CD14-positive monocyte (primary cell): ENCODE results near the gene CRABP2. TPM values are rescaled to one million over a fixed set of nuclear protein-coding genes. Genes with fewer than 3 reads are reported as not detected.

Experiments
- DNase-seq, 3 donors: peaks; one replicate each; pipeline ENCODE4 v3.0.0-alpha.2; 2011 to 2022
- H2AFZ ChIP-seq: 2 replicates; pipeline ENCODE4 v1.6.0; 2012; ENCODE audit warnings: mild to moderate bottlenecking, low read depth, low read length, inconsistent platforms; ENCODE audit not compliant: insufficient read depth, poor library complexity, severe bottlenecking
- H3K27ac ChIP-seq, 2 donors: 1 replicate in 1 of 2; 2 replicates in 1 of 2; pipeline ENCODE4 v1.5.1; 2012 to 2013; ENCODE audit warnings: low read length in 2 of 2, control low read depth in 1 of 2, inconsistent platforms in 1 of 2, low read depth in 1 of 2, mild to moderate bottlenecking in 1 of 2
- H3K27me3 ChIP-seq, 2 donors: one replicate each; pipeline versions ENCODE4 v1.6.0 to v1.6.1; 2011 to 2013; ENCODE audit warnings: low read length in 2 of 2; ENCODE audit not compliant: control insufficient read depth in 2 of 2, insufficient read depth in 2 of 2
- H3K36me3 ChIP-seq, 2 donors: replicated peaks in 1 of 2; 1 replicate in 1 of 2; 2 replicates in 1 of 2; pipeline versions ENCODE4 v1.5.1 to v1.6.1; 2012 to 2013; ENCODE audit warnings: low read length in 2 of 2, control low read depth in 1 of 2, inconsistent platforms in 1 of 2, mild to moderate bottlenecking in 1 of 2; ENCODE audit not compliant: insufficient read depth in 2 of 2, control insufficient read depth in 1 of 2
- H3K4me1 ChIP-seq, 2 donors: 1 replicate in 1 of 2; 2 replicates in 1 of 2; pipeline versions ENCODE4 v1.5.1 to v1.6.1; 2012 to 2013; ENCODE audit warnings: low read length in 2 of 2, control low read depth in 1 of 2, inconsistent platforms in 1 of 2, mild to moderate bottlenecking in 1 of 2, moderate library complexity in 1 of 2; ENCODE audit not compliant: insufficient read depth in 2 of 2, control insufficient read depth in 1 of 2
- H3K4me2 ChIP-seq: replicated peaks from 2 replicates; pipeline ENCODE3; 2012; ENCODE audit warnings: low read length, moderate library complexity, mild to moderate bottlenecking; ENCODE audit not compliant: poor library complexity, severe bottlenecking; ENCODE audit errors: extremely low read depth
- H3K4me3 ChIP-seq, 3 experiments: fragments of 200-600 bp in 1 of 3; sonication (generic) in 1 of 3; replicated peaks in 1 of 3; 1 replicate in 2 of 3; 2 replicates in 1 of 3; pipeline ENCODE4 v1.5.1; 2011 to 2013; ENCODE audit warnings: low read length in 3 of 3, mild to moderate bottlenecking in 3 of 3, control low read depth in 2 of 3, low read depth in 2 of 3, inconsistent platforms in 1 of 3, moderate library complexity in 1 of 3
- H3K79me2 ChIP-seq: 2 replicates; pipeline ENCODE4 v1.6.0; 2012; ENCODE audit warnings: mild to moderate bottlenecking, control low read depth, inconsistent platforms, low read length, moderate library complexity; ENCODE audit not compliant: insufficient read depth
- H3K9ac ChIP-seq: 2 replicates; pipeline ENCODE4 v1.6.0; 2017; ENCODE audit warnings: low read length, mild to moderate bottlenecking; ENCODE audit not compliant: insufficient read depth, poor library complexity, severe bottlenecking
- H3K9me3 ChIP-seq, 2 donors: replicated peaks in 1 of 2; 1 replicate in 1 of 2; 2 replicates in 1 of 2; pipeline versions ENCODE4 v1.5.1 to v1.6.1; 2012 to 2013; ENCODE audit warnings: low read length in 2 of 2, control low read depth in 1 of 2; ENCODE audit not compliant: control insufficient read depth in 1 of 2, insufficient read depth in 1 of 2
- H4K20me1 ChIP-seq: 2 replicates; pipeline ENCODE4 v1.6.0; 2012; ENCODE audit warnings: mild to moderate bottlenecking, low read length, control low read depth, moderate library complexity; ENCODE audit not compliant: insufficient read depth
- H3K27ac Mint-ChIP-seq, 7 donors: one replicate each; pipeline ENCODE4 v1.8.0; 2020; ENCODE audit warnings: mild to moderate bottlenecking in 7 of 7, mixed read lengths in 7 of 7, moderate library complexity in 6 of 7, inconsistent platforms in 2 of 7
- H3K27me3 Mint-ChIP-seq, 3 donors: one replicate each; pipeline ENCODE4 v1.8.0; 2021 to 2022; ENCODE audit warnings: low read depth in 3 of 3, mild to moderate bottlenecking in 3 of 3, mixed read lengths in 3 of 3, moderate library complexity in 3 of 3, inconsistent platforms in 1 of 3
- H3K36me3 Mint-ChIP-seq, 2 donors: one replicate each; pipeline ENCODE4 v1.8.0; 2020; ENCODE audit warnings: mixed read lengths in 2 of 2, inconsistent platforms in 1 of 2, mild to moderate bottlenecking in 1 of 2
- H3K4me1 Mint-ChIP-seq: one replicate; pipeline ENCODE4 v1.8.0; 2020; ENCODE audit warnings: mild to moderate bottlenecking, mixed read lengths
- H3K4me3 Mint-ChIP-seq, 2 donors: one replicate each; pipeline ENCODE4 v1.8.0; 2020; ENCODE audit warnings: mild to moderate bottlenecking in 2 of 2, mixed read lengths in 2 of 2, moderate library complexity in 1 of 2
- H3K9me3 Mint-ChIP-seq, 7 donors: one replicate each; pipeline ENCODE4 v1.8.0; 2020 to 2022; ENCODE audit warnings: mixed read lengths in 7 of 7, mild to moderate bottlenecking in 6 of 7, moderate library complexity in 6 of 7, inconsistent platforms in 2 of 7
- WGBS: methylation state at CpG from one replicate; pipeline ENCODE4 v1.1.5; 2013; ENCODE audit warnings: missing lambda C conversion rate; ENCODE audit not compliant: insufficient coverage; 5-methylcytosine and 5-hydroxymethylcytosine counted together
- intact Hi-C, 2 donors: fragments of 100-400 bp; cut with micrococcal nuclease; formaldehyde crosslinking; loops; one replicate each; pipeline versions ENCODE4 v1.15.0 to v1.15.1; 2023
- polyA plus RNA-seq, 3 donors: library from polyadenylated mRNA; depleted of rRNA in 1 of 3; unstranded in 2 of 3; stranded (reverse) in 1 of 3; fragments of 300-500 nt in 2 of 3; fragments of >200 nt in 1 of 3; fragmentation: Illumina TruSeq in 2 of 3; gene quantifications; 1 replicate in 2 of 3; 2 replicates in 1 of 3; pipeline ENCODE4 v1.2.3, GENCODE V29; 2012 to 2021
- TF ChIP-seq, protein P1 (sequence below): fragments of 200-600 bp; IDR thresholded peaks from one replicate; pipeline ENCODE4 v1.8.0; 2022; ENCODE audit warnings: antibody characterized with exemption, mild to moderate bottlenecking

CRABP2 gene
- polyA plus RNA-seq, 3 donors: 0.23 to 1.8 TPM; not detected in 1

DNA sequence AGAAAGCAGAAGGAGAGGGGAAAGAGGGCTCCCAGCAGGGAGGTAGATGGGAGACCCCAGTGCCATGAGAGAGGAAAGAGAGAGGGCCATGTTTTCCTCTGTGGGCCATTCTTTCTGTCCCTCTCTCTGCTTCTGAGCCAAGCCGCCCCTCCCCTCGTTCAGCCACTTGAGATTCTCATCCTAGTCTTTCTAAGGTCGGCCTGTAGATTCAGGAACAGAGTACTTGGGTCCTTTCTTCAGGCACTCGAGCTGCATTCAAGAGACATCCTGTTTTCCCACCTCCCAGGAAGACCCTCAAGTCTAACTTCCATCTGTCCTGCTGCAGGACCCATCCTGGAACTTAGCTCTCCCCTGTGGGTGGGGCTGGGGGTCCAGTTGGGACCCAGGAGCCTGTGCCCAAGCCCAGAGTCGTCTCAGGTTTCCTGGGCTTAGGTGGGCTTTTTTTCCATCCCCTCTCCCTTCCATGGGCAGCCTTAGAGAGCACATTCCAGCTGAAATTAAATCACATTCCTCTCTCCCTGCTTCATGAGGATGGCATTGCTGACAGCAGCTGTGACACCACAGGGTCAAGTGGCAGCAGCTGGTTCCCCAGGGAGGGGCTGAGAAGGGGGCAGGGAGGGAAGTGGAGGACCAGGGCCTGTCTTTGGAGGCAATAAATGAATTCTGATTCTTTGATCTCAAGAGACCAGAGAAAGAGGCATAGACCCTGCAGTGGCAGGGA is 41.2 kb downstream of the CRABP2 start:
- Histone ChIP-seq H3K27ac (no peak overlapping the region), H3K27me3 (peaks cover 0 to 7% of the 10 kb centered on the region in 2 donors), H3K36me3 (no peaks in the 10 kb centered on the region), H3K4me3 (peak overlapping the region in 1 of 3 experiments; percentile 40), H3K9me3 (no peaks in the 10 kb centered on the region), H3K4me2 (peak overlapping the region; percentile 48), H3K79me2 (no peaks in the 10 kb centered on the region), H4K20me1 (no peaks in the 10 kb centered on the region), H2AFZ (no peak overlapping the region), H3K4me1 (peaks cover 62 to 72% of the 10 kb centered on the region in 2 donors), H3K9ac (no peak overlapping the region)
- Mint-ChIP-seq H3K4me1 (peaks cover 63% of the 10 kb centered on the region), H3K36me3 (no peaks in the 10 kb centered on the region), H3K27ac (peak overlapping the region in 1 of 7 donors; percentile 8), H3K4me3 (peak overlapping the region in 1 of 2 donors; percentile 79), H3K9me3 (peaks cover 0 to 1% (median 0%) of the 10 kb centered on the region in 7 donors), H3K27me3 (peaks cover 17 to 36% (median 21%) of the 10 kb centered on the region in 3 donors)
- TF ChIP-seq, protein P1, sequence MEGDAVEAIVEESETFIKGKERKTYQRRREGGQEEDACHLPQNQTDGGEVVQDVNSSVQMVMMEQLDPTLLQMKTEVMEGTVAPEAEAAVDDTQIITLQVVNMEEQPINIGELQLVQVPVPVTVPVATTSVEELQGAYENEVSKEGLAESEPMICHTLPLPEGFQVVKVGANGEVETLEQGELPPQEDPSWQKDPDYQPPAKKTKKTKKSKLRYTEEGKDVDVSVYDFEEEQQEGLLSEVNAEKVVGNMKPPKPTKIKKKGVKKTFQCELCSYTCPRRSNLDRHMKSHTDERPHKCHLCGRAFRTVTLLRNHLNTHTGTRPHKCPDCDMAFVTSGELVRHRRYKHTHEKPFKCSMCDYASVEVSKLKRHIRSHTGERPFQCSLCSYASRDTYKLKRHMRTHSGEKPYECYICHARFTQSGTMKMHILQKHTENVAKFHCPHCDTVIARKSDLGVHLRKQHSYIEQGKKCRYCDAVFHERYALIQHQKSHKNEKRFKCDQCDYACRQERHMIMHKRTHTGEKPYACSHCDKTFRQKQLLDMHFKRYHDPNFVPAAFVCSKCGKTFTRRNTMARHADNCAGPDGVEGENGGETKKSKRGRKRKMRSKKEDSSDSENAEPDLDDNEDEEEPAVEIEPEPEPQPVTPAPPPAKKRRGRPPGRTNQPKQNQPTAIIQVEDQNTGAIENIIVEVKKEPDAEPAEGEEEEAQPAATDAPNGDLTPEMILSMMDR: no peak
- no peak for DNase-seq
- WGBS: no CpG with 5 or more reads among the region's 5 CpGs
- intact Hi-C loops: loop anchor here in 1 of 2 donors (5.0 kb wide), 1 partner anchor 63 kb away; the partner anchor contains the start of genes ISG20L2 and METTL25B

DNA sequence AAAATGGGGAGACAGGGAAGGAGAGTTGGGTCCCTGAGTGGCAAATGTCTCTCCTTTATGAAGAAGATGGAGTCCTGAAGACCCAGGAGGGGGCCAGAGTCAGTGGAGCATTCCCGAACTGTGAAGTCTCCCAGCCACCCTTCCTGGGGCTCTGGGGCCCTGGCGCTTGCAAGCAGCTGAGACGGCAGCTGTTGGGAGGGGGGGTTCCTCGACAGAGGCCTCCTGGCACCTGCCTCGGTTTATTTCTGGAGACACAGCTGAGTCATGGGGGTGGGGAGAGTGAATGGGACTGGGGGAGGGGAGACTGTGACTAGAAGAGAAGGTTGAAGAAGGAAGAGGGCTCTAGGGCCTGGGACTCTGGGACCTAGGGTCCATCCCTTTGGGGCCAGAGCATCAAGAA is 42.2 kb downstream of the CRABP2 start:
- Histone ChIP-seq H3K4me2 (no peak overlapping the region), H3K27ac (no peak overlapping the region), H3K79me2 (no peaks in the 10 kb centered on the region), H4K20me1 (no peaks in the 10 kb centered on the region), H3K36me3 (no peaks in the 10 kb centered on the region), H3K9me3 (no peaks in the 10 kb centered on the region), H3K4me3 (no peak overlapping the region), H3K27me3 (peaks cover 0 to 14% of the 10 kb centered on the region in 2 donors), H3K4me1 (peaks cover 62 to 76% of the 10 kb centered on the region in 2 donors), H3K9ac (no peak overlapping the region), H2AFZ (no peak overlapping the region)
- intact Hi-C loops: loop anchor here in 1 of 2 donors (5.0 kb wide), 1 partner anchor 64 kb away; the partner anchor contains the start of genes ISG20L2 and METTL25B
- H3K36me3 Mint-ChIP-seq: no peaks in the 10 kb centered on the region
- WGBS: 30% methylated on average over 5 of the region's 5 CpGs
- TF ChIP-seq, protein P1: no peak
- H3K9me3 Mint-ChIP-seq: peaks cover 0 to 1% (median 0%) of the 10 kb centered on the region in 7 donors
- H3K27ac Mint-ChIP-seq: peak overlapping the region in 2 of 7 donors; percentile 5 to 68
- no peak for DNase-seq
- H3K4me1 Mint-ChIP-seq: peaks cover 64% of the 10 kb centered on the region
- peak overlapping the region in 1 of 2 donors; percentile 53 for H3K4me3 Mint-ChIP-seq
- peaks cover 24 to 43% (median 24%) of the 10 kb centered on the region in 3 donors for H3K27me3 Mint-ChIP-seq
